ENCODE results near the gene PWP1.
A peak's percentile ranks its signal among the peaks of the same experiment; 100 is the strongest.

Gene PWP1

GRCh38 chr12:107736914-107737313 is 51.3 kb downstream of the PWP1 start:
- DNase-seq = peak in 1 of 2 donors; percentile 30

DNA sequence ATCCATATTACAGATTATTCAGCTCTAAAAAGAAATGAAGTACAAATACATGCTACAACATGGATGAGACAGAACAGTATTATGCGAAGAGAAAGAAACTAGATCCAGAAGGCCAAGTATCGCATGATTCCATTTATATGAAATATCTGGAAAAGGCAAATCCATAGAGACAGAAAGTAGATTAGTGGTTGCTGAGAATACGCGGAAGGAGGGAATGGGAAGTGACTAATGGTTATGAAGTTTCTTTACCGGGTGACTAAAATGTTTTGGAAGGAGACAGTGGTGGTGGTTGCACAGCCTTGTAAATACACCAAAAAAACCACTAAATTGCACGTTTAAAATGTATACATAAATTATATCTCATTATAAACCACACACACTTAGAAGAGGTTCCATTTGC is 62.9 kb downstream of the PWP1 start:
- DNase-seq = no peak

- no peak for DNase-seq
These were observed 63.5 kb downstream of the PWP1 start for GRCh38 chr12:107749083-107749482.

- no peak for DNase-seq
These were observed 73.8 kb downstream of the PWP1 start for GRCh38 chr12:107759410-107759809.

GRCh38 chr12:107760207-107760808 is 74.7 kb downstream of the PWP1 start:
- no peak for DNase-seq

DNA sequence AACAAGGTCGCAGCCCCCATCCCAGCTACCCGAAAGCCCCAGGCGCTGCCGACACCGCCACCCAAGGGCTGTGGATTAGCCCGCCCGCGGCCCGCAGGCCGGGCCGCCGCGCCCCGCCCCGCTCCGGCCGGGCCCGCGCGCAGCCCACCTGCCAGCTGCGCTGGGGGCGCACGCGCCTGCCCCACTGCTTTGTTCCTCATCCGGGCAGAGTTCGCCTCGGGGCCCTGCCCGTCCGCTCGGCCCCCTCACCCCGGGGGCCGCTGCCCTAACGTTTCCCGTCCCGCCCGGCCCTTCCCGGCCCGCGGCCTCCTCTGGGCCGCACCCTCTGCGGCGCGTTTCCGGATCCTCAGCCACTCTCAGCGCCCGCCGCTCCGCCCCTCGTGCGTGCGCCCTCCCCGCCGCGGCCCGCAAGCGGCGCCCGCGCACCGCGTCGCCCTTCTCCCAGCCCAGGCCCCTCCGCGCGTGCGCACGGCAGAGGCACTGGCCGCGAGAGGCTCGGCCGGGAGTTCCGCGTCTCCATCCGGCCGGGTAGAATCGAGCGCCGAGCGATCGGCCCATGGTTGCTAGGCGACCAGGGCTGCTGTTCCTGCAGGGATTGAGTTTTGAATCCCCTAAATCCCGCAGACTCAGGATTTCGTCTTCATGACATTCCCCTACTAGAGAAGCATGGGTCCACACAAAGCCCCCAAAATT is 75.4 kb downstream of the PWP1 start, which contains the start of gene PRDM4:
Gene PRDM4 (minus strand): TSS at position 329 of the 693 bp plus-strand sequence. CDS start 622 bp downstream, outside the sequence.
- DNase-seq = peak; percentile 70 to 80

DNA sequence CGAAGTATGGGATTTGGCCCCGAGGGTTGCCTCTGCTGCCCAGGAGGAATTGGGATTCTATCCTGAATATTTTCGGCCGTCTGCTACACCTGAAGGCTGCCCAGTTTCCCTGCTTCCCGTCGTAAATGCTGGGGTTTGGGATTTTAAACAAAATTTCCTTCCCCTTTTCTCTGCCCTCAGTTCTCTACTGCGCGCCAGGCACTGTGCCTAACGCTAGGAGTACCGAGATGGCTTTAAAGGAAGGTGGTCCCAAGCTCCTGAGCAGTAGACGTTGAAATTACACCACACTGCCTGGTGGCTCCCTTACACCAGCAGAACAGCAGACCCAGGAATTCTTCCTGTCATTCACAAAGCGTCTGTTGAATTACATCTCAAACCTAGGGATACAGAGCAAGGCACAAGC is 75.9 kb downstream of the PWP1 start:
- DNase-seq = no peak
